Right forelimb (tissue), 1 donor: ENCODE data around the gene KLHL21.
"Not testable (repeated sequence)": the region's sequence is repeated elsewhere in the genome, so short reads cannot be mapped to it uniquely, and the experiment has no call there.

ENCODE experiments used
- DNase-seq: peaks from one replicate; pipeline ENCODE4 v3.0.0-alpha.2; 2018

The KLHL21 gene

GRCh38 chr1:6624710-6625583 is 22.3 kb upstream of the KLHL21 start, which contains the start of gene THAP3:
Gene THAP3, plus strand, starts transcription at chr1:6624868. Its CDS starts 351 bp downstream, at chr1:6625219.
- DNase-seq: peak; percentile 92

DNA sequence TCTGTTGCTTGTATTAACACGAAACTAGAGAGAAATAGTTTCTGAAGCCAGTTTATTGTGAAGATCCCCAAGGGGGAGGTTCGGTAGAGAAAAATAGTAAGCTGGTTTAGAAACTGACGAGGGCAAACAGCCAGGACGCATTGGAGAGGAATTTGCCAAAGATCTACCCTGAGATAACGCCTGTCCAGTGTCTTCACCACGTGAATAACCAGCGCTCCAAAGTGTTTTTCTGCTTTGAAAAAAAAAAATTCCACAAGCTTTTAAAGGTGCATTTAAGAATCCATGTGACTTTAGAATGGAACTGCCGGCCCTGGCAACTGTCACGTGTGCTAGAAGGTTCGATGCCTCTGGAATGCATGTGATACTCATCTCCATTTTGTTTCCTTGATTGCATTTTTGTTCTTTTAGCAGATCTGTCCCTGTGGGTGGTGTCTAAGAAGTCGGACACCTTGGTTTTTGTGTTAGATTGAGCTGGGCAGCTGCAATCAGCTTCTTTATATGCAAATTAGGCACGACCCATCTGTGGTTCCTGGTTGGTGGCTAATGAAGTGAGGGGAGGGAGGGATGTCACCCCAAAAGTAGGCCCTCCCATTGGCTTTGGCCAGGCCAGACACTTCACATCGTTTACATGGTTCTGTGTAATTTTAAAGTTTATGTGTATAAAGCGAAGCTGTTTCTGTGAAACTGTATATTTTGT is 20.7 kb upstream of the KLHL21 start:
- no peak for DNase-seq

DNA sequence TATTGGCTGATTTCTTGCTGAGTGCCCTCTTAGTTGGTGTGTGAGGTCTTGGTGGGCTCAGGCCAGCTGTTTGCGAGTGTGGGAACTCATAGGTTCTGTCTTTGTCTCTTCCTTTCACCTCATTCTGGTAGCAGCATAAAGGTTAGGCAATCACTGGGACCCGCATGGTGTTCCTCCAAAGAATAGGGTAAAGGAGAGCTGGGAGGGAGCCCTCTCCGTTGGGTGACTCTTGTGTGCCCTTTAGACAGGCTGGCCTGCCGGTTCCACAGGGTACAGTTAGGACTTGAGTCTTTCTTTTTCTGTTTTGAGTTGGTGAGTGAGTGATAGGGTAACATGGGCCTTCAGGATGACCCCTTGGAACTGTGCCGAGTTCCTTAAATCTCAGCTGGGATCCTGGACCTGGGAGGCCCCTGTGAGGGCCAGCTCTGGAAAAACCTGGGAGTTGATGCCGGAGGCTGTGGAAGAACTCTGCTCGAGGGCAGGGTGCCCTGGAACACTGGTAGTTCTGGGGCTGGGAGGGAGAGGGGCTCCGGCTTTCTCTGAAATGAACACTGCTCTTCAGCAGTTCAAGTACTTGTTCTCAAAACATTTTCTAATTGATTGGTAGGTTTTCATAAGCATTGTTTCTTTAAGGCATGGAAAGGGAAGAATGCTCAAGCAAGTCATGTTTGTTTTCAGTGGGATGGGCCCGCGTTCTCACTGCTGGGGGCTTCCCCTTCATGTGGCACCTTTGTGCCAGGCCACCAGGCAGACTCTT is 19.9 kb upstream of the KLHL21 start:
- DNase-seq: no peak

DNA sequence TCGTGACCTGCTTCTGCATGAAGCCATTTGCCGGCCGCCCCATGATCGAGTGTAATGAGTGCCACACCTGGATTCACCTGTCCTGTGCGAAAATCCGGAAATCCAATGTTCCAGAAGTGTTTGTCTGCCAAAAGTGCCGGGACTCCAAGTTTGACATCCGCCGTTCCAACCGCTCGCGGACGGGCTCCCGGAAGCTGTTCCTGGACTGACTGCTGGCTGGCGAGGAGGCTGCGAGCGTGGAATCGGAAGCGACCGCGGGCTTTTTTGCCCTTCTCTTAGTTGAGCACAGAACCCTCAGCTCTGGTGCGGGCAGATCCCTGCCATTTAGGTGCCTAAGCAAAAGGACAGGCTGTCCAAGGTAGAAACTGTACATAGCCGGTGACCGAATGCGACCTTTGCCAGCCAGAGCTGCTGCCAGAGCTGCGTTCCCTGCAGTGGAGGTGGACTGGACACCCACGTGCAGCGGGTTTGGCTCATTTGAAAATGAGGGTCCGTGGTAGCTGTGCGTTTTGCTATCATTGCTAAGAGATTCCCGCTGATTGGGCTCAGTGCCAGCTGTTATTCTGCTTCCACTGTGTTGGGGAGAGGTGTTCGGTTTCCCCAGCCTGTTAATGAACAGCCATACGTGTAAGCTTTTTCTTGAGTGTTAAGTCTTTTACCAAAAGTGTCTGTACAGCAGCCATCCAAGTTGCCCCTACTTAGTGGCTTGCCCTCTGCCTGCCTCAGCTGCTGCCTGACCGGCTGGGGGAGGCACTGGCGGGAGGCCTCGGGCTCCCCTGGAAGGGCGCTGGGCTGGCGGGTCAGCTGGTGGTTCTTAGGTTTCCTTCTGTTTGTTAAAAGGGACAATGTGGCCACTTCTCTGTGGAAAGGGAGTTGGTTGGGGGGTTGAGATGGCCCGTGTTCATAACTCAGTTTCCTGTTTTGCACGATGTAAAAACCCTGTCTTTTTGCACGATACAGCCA is 19.0 kb upstream of the KLHL21 start:
- no peak for DNase-seq

DNA sequence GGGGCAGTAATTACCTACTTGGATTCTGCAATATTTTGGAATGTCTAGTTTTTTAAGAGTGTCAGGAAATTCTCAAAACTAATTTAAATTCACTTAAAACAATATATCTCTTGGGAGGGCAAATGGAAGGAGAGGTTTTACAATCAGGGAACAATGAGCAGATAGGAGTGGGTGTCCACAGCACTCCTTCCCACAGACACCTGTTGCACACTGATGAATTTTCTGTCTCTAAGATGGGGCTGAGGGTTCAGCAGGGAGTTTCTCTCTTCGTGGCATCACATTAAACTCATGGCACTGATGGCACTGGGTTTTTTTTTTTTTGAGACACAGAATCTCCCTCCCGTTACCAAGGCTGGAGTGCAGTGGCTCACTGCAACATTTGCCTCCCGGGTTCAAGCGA is 16.4 kb upstream of the KLHL21 start:
- DNase-seq: no peak

DNA sequence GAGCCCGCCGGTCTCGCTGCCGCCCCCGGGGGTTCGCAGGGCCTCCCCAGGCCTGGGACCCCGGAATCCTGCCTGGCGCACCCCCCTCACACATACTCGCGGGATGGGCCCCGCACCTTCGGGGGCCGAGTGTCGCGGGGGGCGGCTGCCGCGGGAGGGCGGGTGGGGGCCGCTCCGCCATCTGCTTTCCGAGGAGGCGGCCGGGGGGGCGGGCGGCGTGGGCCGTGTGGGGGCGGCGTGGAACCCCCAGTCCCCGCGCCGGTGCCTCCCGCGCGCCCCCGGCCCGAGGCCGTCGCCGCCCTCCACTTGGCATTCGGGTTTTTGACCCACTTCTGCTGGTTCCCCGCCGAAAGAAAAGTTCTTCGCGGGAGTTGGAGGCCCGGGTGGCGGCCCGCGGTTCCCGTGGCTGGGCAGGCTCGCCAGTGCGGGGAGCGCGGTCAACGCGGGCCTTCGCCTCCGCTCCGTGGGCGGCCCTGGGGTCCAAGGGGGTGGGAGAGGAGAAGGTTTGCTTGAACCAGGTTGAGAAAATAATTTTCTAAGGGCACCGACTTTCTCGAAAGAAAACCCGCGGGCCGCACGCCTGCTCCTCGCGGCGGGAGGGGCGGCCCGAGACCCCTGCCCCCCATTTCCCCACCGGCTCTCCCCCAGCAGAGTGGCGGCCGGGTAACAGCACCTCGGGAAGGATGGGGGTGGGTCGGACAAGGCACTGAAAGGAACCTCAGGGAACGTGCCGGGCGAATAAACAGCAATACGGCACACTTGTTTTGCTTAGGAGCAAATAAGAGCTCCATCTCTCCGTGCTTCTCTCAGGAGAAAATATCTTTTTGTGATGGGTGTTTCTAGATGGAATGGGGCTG is 12.5 kb upstream of the KLHL21 start:
- no peak for DNase-seq

DNA sequence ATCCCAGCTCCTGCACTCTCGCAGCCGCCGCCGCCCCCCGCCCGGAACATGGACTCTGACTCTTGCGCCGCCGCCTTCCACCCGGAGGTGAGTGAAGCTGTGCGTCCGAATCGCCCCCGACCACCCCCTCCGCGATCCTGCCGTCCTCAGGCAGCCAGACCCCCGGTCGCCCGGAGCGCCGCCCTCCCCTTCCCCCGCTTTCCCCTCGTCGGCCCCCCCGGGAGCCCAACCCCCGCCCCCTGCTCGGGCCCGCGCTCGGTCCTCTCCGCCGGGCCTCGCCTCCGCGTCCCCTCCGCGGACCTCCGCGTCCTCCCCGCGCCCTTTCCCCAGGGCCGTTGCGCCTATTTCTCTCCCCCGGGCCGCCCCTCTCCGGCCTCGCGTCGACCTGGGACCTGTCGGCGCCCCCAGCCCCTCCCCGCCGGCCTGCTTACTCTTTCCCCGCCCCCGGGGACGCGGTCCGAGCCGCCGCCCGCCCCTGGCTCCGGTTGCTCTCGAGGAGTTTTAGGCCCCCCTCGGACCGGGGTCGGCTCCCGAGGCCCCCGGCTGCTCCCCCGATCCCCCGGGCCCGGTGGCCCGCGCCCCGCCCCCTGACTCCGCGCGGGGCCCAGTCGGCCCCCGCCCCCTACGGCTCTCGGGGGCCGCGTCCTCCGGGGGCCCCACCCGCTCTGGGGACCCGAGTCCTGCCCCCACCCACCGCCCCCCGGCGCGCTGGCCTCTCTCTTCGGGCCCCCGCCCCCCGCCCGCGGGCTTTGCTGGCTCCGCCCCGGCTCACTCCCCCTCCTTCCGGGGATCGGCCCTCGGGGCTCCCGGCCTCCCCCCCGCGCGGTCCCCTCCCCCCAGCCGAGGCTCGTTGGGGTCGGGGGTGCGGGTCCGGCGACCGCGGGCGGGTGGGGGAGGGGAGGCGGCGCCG is 11.6 kb upstream of the KLHL21 start:
- DNase-seq: peak; percentile 73

DNA sequence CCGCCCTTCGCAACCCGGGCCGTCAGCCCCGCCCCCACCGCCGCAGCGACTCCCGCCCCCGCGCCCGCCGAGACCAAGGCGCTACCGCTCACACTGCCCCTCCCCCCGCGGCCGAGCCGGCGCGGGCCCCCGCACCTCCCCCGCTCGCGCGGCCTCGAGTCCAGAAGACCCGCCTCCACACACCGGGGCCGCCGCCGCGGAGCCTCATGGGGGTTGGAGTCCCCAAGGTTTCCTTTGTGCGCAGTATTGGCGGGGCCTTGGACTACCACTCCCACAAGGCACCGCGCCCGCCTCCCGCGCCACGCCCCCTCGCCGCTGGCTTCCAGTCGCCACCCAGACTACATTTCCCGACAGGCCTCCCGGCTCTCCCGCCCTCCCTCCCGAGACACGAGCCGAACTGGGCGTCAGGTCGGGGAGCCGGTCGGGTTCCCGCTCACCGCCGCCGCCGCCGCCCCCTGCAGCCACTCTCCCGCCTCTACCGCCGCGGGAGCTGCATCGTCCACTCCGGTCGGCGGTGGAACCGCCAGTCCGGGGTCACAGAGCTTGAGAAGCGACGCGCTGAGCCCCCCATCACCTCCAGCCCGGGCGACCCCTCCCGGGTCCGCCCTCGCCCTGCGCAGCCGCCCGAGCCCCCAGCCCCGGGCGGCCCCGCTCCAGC is 10.8 kb upstream of the KLHL21 start, which contains the start of gene PHF13:
TSS of gene PHF13 (plus strand) at position 371 of the 658 bp plus-strand sequence. CDS start 336 bp downstream, outside the sequence.
- peak; percentile 100 for DNase-seq

- no peak for DNase-seq
Observed at GRCh38 chr1:6612641-6613360, 10.1 kb upstream of the KLHL21 start.

GRCh38 chr1:6603915-6604558 is 1.4 kb upstream of the KLHL21 start:
- DNase-seq: peak; percentile 83

- peak; percentile 89 for DNase-seq
Observed at GRCh38 chr1:6603238-6603914, 707 bp upstream of the KLHL21 start.

GRCh38 chr1:6601923-6602668 is 573 bp downstream of the KLHL21 start:
- peak; percentile 69 for DNase-seq

- DNase-seq: peak; percentile 71
Observed at GRCh38 chr1:6601049-6601922, 1.4 kb downstream of the KLHL21 start.

DNA sequence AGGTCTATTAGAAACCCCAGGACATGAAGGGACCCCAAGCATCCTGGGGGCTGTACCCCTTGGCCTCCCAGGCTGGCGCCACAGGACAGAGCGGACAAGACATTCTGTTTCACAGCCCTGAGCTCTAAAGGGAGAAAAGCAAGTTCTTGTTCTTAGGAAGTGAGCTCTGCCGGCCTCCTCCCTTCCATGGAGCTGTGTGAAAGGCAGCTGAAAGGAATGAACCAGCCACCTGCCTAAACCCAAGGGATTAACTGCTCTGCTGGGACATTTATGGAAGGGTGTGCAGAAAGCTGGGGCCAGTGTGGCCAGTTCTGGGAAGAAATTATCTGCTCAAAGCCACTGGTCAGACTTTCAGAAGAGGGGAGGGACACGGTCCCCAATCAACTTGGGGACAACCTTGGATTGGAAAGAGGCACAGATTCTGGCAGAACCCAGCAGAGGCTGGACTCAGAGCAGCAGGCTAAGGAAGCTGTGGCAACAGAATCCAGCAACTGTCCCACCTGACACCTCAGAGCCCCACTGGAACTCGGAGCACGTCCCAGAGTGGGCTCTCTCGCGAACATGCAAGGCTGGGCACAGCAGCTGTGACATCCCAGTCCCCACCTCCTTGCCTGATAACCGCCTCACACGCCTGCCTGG is 2.1 kb downstream of the KLHL21 start:
- DNase-seq: no peak

GRCh38 chr1:6599991-6600390 is 2.7 kb downstream of the KLHL21 start:
- not testable (repeated sequence) for DNase-seq
